Forelimb muscle (tissue), 1 donor: Measurements from ENCODE around the gene ZFAND5. TPM values are rescaled to one million over a fixed set of nuclear protein-coding genes. Genes with fewer than 3 reads are reported as not detected.
A peak's percentile ranks its signal among the peaks of the same experiment; 100 is the strongest.

Source experiments
- DNase-seq: peaks from one replicate; pipeline ENCODE4 v3.0.0-alpha.2; 2013; ENCODE audit warnings: low read depth
- polyA plus RNA-seq: library from polyadenylated mRNA; unstranded; fragments of 120-200 nt; gene quantifications from one replicate; pipeline ENCODE4 v1.2.1, GENCODE V29; 2013; ENCODE audit not compliant: insufficient read length

ZFAND5 gene
- polyA plus RNA-seq, 1 donor: 140 TPM

GRCh38 chr9:72363236-72363635 is 1.8 kb downstream of the ZFAND5 start:
- no peak for DNase-seq

DNA sequence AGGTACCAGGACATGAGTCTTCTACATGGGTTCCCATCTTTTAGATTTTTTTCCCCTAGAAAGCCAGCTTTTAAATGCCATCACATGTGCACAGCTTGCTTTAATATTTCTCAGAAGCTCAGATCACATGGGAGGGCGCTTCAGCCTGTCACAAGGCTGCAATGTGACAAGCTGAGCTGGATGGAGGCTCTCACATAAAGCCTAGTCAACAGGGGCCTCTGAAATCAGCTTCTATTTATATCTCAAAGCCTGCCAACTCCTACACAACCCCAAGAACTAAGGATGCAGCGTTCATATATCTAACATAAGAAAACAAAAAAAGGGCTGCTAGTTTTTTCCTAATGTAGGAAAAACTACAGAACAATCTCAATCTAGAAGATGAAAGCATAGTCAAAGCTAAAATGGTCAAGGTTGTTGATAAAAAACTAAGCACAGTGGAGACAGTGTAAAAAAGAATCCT is 2.3 kb downstream of the ZFAND5 start:
- peak; percentile 63 for DNase-seq

GRCh38 chr9:72362118-72362531 is 2.9 kb downstream of the ZFAND5 start:
- DNase-seq: no peak

DNA sequence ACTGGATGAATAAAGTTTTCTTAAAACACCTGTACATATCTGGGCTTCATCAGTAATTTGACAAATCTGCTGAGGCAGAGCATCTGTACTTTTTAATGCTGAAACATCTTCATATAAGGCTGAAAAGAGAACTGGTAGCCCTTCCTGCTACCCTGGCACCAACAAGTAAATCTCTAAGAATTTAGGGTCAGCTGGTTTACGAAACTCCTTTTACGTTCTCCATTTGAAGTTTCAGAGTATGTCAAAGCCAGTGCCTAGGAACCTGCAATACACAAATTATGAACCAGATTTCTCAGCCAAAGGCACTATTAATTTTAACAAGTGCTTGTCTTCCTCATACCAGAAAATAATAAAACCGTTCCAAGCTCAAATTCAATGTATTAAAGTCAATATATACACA is 3.8 kb downstream of the ZFAND5 start:
- DNase-seq: no peak

- DNase-seq: no peak
These were observed 4.7 kb downstream of the ZFAND5 start for GRCh38 chr9:72360324-72360723.

GRCh38 chr9:72356041-72356582 is 8.9 kb downstream of the ZFAND5 start:
- no peak for DNase-seq

DNA sequence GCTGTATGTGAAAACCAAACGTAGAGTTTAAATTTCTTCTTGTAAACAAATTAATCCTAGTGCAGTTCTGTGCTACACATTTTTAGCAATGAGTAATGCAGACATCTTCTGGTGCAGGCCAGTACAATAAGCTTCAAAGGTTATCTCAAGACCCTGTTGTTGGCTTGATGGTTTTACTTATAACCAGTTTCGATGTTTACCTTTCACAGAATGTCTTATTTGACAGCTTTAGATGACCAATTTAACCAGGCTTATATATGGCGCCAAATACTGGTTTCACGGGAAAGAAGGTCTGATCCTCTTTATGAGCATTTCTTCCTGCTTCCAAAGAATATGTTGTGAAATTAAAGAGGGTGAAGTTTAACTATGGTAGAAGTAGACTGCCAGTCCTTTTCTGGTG is 9.9 kb downstream of the ZFAND5 start:
- no peak for DNase-seq

DNA sequence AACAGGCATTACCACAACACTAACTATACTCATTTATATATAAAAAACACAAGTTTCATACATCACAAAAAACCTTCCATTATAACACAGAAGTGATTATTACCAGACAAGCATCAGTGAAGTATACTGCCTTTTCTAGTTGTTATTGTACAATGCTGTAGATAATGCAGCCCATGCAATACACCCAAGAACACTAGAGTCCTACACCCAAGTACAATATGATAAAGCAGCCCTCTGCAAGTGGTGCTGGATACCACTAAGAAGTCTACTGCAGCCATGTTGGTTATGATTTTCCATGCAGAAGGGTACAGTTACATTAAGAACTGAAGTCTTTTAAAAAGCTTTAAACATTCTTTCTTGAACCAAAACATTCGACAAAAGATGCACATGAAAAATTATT is 10.3 kb downstream of the ZFAND5 start:
- no peak for DNase-seq

DNA sequence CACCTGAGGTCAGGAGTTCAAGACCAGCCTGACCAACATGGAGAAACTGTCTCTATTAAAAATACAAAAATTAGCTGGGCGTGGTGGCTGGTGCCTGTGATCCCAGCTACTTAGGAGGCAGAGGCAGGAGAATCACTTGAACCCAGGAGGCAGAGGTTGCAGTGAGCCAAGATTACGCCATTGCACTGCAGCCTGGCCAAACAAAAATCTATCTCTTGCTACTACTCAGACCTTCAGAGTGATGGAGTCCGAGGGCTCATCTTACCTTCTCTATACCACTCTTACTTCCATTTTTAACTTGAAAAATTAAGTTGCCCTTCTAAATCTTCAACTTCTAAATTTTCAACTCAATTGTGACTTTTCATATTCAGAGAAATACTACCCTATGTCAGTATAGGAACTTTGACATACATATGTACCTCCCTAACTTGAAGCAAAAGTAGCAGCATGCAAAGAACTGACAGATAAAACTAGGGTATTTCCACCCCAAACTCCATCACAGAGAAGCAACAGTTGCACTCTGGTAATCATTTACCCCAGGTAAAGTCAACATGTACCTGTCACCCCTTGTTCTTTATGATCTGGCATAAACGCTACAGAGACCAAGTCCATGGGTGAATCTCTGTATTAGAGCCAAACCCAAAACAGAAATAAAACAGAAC is 11.4 kb downstream of the ZFAND5 start:
- no peak for DNase-seq

DNA sequence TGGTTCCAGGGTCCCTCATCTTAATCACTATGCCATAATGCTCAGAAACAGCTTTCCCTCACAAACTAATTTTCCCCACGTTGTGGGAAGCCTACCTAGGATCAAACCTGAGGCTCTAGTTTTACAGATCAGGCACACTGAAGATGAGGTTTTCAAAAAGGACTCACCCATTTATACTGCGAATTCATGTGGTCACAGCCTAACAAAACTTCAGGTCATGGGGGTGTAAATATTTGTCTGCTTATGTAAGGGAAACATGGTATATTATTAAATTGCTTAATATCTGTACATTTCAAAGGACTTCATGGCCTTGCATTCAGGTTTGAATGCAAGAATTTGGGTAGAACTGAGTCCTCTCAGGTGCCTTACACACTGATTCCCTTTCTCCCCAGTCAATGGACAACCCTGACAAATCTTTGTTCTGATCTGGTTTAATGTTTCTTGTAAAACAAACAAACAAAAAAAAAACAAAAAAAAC is 12.1 kb downstream of the ZFAND5 start:
- DNase-seq: no peak

- DNase-seq: no peak
These were observed 13.2 kb downstream of the ZFAND5 start for GRCh38 chr9:72351538-72352453.

DNA sequence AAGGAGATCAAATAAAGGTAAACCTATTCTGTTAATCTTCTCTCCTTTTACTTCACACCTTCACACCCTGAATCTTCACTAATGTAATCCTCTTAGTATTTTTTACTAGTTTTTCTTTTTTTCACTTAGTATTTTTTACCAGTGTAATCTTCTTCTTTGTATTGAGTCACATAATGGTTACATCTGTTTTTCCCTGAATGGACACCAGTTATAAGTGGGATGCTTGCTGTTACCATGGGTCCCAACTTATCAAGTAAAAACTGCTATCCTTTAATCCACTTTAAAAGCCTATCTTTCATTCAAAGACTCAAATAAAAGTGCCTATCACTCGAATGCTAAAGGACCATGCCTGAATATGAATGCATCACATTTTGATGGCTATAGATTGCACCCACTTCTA is 15.1 kb downstream of the ZFAND5 start:
- no peak for DNase-seq

DNA sequence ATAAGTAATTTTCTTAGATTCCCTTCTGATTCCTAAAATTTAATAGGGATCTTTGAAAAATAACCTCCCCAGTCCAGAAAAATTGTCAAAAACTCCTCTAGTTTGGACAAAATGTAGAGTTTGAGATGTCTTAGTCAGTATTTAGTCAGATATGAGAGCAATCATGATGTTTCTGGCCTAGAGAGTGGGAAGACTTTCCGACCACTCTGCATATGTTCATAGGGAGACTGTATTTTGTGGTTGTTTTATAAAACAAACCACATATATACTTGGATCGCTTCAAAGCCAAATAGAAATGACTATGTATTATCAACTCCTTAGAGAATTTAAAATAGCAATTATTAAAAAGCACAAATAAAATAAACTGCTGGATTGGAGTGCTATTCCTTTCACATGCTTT is 15.8 kb downstream of the ZFAND5 start:
- DNase-seq: no peak

GRCh38 chr9:72346333-72346732 is 18.7 kb downstream of the ZFAND5 start:
- no peak for DNase-seq

- no peak for DNase-seq
These were observed 26.4 kb downstream of the ZFAND5 start for GRCh38 chr9:72338631-72339030.

DNA sequence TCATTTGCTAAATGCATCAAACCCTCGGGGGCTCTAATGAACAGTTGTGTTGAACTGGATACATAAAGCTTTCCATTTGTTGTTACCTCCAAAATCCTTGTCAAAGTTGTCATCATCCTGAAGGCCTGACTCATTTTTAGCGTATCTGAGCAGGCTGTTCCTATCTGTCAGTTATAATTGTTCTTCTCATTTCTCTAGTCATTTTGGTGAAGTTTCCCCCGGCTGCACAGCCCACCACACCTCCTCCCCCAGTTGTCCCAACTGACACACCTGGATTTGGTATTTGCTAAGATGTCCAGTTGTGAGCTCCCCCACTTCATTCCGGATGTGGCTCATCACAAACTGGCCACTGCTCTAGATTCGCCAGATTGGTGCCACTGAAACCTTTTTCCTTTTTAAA is 27.7 kb downstream of the ZFAND5 start:
- no peak for DNase-seq

DNA sequence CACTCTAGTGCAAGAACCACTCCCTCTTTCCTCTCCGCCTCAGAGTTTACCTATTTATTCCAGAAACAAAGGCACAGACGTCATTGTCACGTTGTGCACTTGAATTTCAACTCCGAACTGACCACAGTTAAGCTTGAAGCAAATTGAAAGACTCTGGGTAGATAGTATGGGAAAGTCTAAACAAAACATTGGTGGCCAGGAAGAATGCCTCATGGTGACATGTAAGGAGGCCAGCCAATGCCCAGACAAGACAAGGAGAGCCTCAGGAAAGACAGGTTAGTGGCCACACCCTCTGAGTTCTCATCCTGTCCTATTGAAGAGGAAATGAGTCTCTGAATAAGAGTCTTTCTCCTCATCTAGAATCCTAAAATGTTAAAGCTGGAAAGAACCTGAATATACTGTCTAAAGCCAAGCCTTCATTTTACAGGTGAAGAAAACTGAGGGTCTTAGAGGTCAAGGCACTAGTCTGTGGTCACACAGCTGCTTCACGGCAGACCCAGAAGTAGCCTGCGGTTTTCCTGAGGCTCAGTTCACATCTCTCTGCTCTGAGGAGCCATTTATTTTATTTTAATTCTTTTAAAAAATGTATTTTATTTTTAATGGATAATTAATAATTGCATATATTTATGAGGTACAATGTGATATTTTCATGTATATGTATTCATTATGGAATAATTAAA is 30.2 kb downstream of the ZFAND5 start:
- no peak for DNase-seq

DNA sequence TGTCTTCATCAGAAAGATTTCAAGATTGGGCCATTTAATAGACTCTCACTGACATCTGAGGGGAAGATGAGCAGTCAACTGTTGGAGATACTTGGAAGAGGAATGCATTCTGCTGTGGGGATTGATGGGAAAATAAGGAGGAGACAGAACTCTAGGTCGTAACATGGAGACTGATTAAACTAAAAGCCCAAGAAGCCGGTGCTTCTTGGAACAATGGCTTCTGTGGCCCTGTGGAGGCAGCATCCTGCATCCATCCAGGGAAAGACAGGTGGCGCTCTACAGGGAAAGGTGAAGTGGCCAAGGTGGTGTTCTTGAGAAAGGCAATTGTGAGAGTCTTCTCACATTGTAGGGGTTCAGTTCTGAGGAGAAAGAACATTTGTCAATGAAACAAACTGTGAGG is 31.3 kb downstream of the ZFAND5 start:
- DNase-seq: no peak

GRCh38 chr9:72333197-72333596 is 31.8 kb downstream of the ZFAND5 start:
- no peak for DNase-seq

GRCh38 chr9:72332351-72332750 is 32.7 kb downstream of the ZFAND5 start:
- no peak for DNase-seq

- no peak for DNase-seq
These were observed 37.4 kb downstream of the ZFAND5 start for GRCh38 chr9:72327631-72328030.

DNA sequence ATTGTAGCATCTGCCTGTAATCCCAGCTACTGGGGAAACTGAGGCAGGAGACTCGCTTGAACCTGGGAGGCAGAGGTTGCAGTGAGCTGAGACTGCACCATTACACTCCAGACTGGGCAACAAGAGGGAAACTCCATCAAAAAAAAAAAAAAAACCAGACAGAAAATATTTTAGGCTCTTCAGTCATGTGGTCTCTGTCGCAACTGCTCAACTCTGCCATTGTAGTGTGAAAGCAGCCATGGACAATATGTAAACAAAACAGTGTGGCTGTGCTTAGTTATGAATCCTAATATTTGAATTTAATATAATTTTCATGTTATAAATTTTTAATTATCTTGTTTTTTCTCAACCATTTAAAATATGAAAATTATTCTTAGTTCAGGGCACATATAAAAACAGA is 38.4 kb downstream of the ZFAND5 start:
- DNase-seq: no peak
